HepG2 (cell line): ENCODE results near the gene TMEM273. TPM values are rescaled to one million over a fixed set of nuclear protein-coding genes. Genes with fewer than 3 reads are reported as not detected.

Experiments used
- FOXP1 ChIP-seq, 2 experiments: fragments of 450-650 bp in 1 of 2; IDR thresholded peaks; 2 replicates each; pipeline ENCODE4 v1.6.1; 2017 to 2018; ENCODE audit warnings: antibody characterized with exemption in 1 of 2
- HOMEZ ChIP-seq: IDR thresholded peaks from 2 replicates; pipeline ENCODE4 v1.6.1; 2016; ENCODE audit warnings: low read depth
- ZNF629 ChIP-seq: sonication (generic); formaldehyde crosslinking; conservative IDR thresholded peaks from 2 replicates; pipeline ENCODE4 v1.5.0; 2020; ENCODE audit warnings: missing genetic modification reagents
- ZNF7 ChIP-seq: IDR thresholded peaks from 2 replicates; pipeline ENCODE4 v1.6.1; 2016; ENCODE audit warnings: missing biosample characterization, missing genetic modification reagents
- polyA plus RNA-seq, 8 experiments: library from polyadenylated mRNA; depleted of rRNA in 3 of 8; stranded (reverse) in 7 of 8; unstranded in 1 of 8; fragments of >200 nt; fragmentation: Illumina TruSeq in 4 of 8; extraction: Trizol in 4 of 8; gene quantifications; 2 replicates each; pipeline versions ENCODE4 v1.2.1 to v1.2.3, GENCODE V29; 2011 to 2016; ENCODE audit warnings: low read depth in 4 of 8, missing spikeins in 1 of 8, mixed read lengths in 1 of 8; ENCODE audit not compliant: insufficient read depth in 1 of 8
- total RNA-seq, 5 experiments: library from RNA; depleted of rRNA; stranded (reverse); fragments of >200 nt; fragmentation: Illumina TruSeq; extraction: Trizol; gene quantifications; 2 replicates each; pipeline ENCODE4 v1.2.3, GENCODE V29; 2016; ENCODE audit warnings: low read depth in 1 of 5
- TF ChIP-seq, protein P1 (sequence below): IDR thresholded peaks from 2 replicates; pipeline ENCODE4 v1.6.1; 2016; ENCODE audit warnings: mild to moderate bottlenecking
- TF ChIP-seq, protein P2 (sequence below), 2 experiments: fragments of 450-650 bp in 1 of 2; sonication (generic) in 1 of 2; formaldehyde crosslinking in 1 of 2; IDR thresholded peaks; 2 replicates each; pipeline versions ENCODE4 v1.6.1 to v1.8.0; 2016 to 2022; ENCODE audit warnings: antibody characterized with exemption in 1 of 2, mild to moderate bottlenecking in 1 of 2, missing genetic modification reagents in 1 of 2

TMEM273 gene
- total and polyA plus RNA-seq, 2 of the 13 experiments (the other 11 are each of a cell fraction or from before 2014, with no cell fraction given), result not detected

DNA sequence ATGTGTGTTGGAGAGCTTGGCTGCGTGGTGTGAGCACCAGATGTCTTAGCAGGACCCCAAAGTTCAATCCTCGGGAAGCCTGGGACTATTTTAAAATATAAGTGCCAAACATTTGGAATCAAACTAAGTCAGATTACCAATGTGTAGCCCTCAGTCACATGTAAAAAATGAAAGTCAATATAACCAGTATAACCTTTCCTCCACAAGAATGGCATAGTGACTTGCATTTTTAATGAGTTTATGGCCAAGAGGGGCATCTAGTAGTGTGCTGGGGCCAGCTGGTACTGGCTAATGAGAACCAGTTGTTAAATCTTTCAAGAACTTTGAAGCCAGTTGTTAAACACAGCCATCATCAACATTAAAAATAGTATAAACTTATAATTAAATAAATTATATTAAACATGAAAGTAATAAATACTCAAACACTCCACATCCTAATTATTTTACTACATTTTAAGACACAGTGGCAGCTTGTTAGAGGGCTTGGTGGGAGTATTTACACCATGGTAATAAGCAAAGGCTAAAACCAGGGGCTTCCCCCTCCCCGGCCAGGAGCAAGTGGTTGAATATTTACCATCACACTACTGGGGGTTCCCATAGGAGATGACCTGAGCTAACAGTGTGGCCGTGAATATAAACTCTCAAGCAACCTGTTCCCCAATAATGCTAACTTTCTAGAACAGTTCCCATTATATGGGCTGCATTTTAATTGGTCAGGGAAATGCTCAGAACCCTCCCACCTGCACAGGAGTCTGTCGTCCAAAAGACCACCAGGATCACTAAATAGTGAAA lies 46.5 kb downstream of the TMEM273 start (continued):
- TF ChIP-seq, protein P1, sequence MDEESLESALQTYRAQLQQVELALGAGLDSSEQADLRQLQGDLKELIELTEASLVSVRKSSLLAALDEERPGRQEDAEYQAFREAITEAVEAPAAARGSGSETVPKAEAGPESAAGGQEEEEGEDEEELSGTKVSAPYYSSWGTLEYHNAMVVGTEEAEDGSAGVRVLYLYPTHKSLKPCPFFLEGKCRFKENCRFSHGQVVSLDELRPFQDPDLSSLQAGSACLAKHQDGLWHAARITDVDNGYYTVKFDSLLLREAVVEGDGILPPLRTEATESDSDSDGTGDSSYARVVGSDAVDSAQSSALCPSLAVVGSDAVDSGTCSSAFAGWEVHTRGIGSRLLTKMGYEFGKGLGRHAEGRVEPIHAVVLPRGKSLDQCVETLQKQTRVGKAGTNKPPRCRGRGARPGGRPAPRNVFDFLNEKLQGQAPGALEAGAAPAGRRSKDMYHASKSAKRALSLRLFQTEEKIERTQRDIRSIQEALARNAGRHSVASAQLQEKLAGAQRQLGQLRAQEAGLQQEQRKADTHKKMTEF, result no peak
- no peak for TF ChIP-seq FOXP1 (IDR thresholded peaks at IDR 0.05)
- TF ChIP-seq FOXP1 (CRISPR knock-in tag; IDR thresholded peaks at IDR 0.05), result no peak
- TF ChIP-seq, protein P2, sequence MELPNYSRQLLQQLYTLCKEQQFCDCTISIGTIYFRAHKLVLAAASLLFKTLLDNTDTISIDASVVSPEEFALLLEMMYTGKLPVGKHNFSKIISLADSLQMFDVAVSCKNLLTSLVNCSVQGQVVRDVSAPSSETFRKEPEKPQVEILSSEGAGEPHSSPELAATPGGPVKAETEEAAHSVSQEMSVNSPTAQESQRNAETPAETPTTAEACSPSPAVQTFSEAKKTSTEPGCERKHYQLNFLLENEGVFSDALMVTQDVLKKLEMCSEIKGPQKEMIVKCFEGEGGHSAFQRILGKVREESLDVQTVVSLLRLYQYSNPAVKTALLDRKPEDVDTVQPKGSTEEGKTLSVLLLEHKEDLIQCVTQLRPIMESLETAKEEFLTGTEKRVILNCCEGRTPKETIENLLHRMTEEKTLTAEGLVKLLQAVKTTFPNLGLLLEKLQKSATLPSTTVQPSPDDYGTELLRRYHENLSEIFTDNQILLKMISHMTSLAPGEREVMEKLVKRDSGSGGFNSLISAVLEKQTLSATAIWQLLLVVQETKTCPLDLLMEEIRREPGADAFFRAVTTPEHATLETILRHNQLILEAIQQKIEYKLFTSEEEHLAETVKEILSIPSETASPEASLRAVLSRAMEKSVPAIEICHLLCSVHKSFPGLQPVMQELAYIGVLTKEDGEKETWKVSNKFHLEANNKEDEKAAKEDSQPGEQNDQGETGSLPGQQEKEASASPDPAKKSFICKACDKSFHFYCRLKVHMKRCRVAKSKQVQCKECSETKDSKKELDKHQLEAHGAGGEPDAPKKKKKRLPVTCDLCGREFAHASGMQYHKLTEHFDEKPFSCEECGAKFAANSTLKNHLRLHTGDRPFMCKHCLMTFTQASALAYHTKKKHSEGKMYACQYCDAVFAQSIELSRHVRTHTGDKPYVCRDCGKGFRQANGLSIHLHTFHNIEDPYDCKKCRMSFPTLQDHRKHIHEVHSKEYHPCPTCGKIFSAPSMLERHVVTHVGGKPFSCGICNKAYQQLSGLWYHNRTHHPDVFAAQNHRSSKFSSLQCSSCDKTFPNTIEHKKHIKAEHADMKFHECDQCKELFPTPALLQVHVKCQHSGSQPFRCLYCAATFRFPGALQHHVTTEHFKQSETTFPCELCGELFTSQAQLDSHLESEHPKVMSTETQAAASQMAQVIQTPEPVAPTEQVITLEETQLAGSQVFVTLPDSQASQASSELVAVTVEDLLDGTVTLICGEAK (IDR thresholded peaks at IDR 0.05), result no peak
- TF ChIP-seq, protein P2 (CRISPR knock-in tag; IDR thresholded peaks at IDR 0.05), result no peak
- TF ChIP-seq ZNF7, result no peak
- TF ChIP-seq HOMEZ (CRISPR knock-in tag), result no peak
- no peak for TF ChIP-seq ZNF629 (CRISPR knock-in tag)
